ENCODE measurements around the gene TGIF1.
A peak's percentile ranks its signal among the peaks of the same experiment; 100 is the strongest.
"Not testable (repeated sequence)": the region's sequence is repeated elsewhere in the genome, so short reads cannot be mapped to it uniquely, and the experiment has no call there.

The TGIF1 gene

DNA sequence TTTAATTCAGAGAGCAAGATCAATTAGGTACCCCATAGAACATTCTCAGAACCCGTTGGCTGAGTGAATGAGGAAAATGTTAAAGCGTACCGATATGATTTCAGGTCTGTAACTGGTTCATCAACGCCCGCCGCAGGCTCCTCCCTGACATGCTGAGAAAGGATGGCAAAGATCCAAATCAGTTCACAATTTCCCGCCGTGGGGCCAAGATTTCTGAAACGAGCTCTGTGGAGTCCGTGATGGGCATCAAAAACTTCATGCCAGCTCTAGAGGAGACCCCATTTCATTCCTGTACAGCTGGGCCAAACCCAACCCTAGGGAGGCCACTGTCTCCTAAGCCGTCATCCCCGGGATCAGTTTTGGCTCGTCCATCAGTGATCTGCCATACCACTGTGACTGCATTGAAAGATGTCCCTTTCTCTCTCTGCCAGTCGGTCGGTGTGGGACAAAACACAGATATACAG, 7.3 kb downstream of the TGIF1 start:
- DNase-seq, result no peak

DNA sequence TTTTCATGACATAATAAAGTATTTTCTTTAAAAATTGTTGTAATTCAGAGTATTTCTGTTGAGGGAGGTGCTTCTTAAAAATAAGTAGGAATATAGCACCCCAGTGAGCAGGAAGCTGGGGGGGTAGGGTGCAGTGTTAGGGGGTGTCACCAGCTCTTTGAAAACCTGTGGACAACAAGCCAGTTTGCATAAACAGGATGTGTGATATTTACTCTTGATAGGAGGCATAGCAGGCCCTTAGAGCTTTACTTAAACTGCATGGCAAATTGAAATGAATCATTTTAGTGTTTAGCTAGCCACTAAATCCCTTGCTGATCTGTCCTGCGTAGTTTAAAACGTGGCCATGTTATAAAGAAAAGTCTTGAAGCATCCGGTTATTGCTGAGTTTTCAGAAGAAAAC, 8.4 kb downstream of the TGIF1 start:
- no peak for DNase-seq

DNA sequence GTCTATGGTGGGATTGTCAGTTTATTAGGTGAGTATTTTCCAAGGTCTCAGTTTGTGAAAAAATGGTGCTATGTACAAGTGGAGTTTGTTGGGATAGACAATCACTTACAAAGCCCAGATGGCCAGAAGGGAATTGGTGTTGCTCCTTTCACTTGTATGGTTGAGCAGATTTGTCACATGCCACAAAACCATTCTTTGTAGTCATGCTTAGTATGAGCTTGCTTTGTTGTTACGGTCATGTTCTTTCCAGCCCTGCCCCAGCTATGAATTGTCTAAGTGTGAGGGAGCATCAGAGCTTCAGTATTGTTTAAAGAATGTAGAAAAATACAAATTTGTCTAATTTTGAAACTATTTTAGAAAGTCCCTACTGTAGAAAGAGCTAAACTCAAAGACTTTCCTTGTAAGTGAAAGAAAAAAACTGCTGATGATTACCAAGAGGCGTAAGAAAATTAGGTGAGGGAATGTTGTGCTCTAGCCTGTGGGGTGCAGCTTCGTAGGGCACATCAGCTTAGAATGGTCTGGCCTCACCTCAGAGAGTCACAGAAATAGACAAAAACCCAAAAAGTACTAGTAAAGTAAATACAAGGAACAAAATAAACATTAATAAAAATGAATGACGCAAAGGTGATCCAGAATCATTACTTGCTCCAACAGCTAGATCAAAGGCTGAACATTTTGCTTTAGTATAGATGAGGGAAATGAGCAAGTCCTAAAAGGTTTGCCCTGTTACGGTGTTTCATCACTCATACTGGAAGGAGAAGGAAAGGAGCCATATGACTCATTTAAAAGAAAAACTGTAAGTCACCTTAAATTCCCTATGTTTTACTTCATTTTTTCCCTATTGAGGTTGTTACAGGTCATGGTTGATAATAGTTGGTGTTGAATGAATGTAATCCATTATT, 9.2 kb downstream of the TGIF1 start:
- DNase-seq, result no peak

DNA sequence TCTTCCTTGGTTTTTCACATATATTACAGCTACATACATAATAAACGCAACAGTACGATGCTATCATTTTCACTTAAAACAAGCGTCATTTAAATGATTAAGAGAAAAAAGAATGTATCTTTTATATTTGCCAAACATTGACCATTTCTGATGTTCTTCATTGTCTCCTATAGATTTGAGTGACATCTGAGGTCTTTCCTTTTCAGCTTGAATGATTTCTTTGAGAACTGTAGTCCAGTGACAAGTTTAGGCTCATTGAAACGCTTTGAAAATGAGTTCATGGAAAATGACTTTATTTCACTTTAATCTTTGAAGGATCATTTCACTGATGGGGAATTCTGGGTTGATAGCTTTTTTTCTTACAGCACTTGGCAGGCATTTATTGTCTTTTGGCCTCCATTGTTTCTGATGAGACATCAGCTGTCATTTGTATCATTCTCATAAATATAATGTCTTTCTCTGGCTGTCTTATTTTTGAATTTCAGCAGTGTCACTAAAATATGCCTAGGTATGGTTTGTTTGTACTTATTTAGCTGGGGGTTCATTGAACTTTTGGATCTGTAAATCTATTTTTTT, 10.9 kb downstream of the TGIF1 start:
- no peak for DNase-seq

DNA sequence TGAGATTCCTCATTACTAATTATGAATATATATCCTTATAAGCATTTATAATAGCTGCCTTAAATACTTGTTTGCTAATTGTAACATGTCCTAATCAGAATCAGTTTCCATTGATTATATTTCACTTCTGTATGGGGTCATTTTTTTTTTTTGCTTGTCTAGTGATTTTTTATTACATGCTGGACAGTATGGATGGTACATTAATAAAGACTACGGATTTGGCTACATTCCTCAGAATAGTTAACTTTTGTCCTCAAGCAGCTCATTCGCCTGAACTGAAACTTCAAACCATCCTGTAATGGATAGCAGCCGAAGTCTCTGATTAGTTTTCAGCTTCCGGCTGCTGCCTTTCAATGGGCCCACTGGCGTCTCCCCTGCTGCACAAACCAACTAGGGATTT, 11.7 kb downstream of the TGIF1 start:
- no peak for DNase-seq

DNA sequence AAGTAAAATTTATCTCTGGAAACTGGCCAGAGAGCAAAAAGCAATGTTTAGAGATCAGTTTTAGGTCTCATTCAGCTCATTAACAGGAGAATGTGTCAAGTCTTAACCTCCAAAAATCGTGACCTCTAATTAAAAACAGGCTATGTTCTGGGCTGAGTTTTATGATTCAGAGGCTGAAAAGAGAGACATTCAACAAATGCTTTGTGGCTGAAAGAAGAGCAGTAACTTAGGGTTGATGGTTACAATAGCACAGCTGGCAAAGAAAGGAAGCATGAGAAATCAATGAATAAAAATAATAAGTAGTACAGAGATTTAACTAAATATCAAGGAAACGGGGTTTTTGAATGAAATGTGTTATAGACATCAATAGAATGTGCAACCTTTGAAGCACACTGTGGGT, 13.1 kb downstream of the TGIF1 start:
- DNase-seq, result no peak

DNA sequence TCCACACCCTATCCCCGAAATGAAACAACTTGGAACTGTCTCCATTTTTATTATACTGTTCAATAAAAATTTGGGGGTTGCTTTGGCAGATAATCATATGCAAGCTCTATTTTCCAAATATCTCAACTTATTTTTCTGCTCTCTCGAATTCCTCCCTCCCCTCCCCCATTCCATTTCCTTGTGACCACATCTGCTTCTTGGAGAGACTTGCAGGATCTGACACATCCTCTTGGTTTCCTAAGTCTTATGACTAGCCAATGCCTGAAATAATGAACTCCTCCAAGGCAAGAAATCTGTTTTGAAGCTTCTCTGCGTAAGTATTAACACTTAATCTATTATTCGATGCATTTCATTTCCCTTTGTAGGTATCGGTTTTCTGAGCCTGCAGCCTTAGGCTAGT, 16.1 kb downstream of the TGIF1 start:
- no peak for DNase-seq

DNA sequence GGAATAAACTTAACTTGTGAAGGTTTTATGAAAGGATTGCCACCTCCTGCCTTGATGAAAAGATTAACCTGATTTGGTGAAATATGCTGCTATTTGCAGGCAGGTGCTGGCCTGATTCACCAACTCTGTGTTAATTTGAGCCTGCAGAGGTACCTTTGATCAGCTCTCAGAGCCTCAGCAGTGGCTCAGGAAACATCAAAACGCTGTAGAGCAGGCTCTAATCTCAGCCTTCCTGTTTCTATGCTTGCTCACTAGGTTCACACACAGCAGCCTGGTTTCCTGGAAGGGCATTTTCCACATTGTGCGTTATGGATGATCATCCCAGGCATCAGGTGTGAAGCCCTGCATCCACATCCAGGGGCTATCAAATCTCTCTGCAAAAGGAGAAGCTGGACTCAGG, 16.9 kb downstream of the TGIF1 start:
- no peak for DNase-seq

DNA sequence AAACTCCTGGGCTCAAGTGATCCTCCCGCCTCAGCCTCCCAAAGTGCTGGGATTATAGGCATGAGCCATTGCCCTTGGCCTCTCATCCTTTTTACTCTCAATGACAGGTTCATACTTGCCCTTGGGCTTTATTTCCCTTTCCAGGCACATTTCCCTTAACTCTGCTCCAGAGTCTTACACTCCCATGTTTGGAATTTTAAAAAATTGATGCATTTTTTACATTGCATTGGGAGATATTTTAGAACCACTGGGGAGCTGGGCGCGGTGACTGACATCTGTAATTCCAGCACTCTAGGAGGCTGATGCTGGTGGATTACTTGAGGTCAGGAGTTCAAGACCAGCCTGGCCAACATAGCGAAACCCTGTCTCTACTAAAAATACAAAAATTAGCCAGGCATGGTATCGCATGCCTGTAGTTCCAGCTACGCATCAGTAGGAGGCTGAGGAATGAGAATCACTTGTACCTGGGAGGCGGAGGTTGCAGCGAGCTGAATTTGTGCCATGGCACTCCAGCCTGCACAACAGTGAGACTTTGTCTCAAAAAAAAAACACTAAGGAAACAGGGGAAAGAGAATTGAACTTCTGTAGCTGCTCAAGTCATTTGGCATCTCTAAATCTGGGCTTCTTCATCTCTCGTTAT, 18.2 kb downstream of the TGIF1 start:
- DNase-seq, result no peak

DNA sequence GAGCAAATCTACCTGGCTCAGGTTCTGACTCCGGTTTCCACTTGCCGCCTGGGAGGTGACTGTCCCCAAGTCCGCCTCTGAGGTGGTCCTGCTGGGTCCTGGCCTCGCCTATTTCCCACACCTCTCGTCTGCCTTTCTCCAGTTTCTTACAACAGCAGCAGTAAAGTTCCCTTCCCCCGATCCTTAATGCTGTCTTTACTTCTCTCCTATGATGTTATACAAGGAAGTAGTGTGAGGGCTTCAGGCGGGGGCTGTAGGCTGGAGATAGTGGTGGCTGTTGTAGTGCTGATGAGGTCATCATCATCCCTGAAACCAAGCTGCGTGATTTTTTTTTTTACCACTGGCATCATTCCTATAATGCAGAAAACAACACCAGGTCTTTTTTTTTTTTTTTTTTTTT, 18.9 kb downstream of the TGIF1 start:
- no peak for DNase-seq

DNA sequence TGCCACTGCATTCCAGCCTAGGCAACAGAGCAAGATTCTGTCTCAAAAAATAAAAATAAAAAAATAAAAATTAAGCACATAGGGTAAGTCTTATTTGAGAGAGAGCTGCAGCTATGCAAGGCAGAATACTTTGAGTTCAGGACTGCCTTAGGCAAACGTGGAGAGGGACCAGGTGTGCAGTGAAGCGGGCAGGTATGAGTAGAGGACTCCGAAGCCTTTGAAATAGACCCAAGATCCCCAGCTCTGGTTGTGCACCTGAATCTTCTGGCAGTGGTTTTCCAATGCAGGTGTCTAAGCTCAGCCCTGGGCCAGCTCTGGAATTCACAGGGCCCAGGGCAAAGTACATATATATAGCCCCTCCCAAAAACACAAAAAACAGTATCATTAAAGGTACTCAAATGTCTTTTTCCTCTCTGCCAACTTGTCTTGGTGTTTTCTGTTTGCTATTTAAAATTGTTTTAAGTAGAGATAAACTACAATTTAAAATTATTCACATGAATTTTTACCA, 21.2 kb downstream of the TGIF1 start:
- no peak for DNase-seq

DNA sequence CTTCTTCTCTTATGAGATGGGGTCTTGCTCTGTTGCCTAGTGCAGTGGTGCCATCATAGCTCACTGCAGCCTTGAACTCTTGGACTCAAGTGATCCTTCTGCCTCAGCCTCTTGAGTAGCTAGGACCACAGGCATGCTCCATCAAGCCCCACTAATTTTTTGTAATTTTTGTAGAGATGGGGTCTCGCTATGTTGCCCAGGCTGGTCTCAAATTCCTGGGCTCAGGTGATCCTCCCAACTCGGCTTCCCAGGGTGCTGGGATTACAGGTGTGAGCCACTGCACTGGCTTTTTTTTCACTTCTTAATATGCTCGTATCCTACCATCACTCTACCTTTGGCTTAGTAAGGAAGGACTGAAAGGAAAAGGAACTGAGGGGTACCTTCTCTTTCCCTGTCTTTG, 22.1 kb downstream of the TGIF1 start:
- not testable (repeated sequence) for DNase-seq

DNA sequence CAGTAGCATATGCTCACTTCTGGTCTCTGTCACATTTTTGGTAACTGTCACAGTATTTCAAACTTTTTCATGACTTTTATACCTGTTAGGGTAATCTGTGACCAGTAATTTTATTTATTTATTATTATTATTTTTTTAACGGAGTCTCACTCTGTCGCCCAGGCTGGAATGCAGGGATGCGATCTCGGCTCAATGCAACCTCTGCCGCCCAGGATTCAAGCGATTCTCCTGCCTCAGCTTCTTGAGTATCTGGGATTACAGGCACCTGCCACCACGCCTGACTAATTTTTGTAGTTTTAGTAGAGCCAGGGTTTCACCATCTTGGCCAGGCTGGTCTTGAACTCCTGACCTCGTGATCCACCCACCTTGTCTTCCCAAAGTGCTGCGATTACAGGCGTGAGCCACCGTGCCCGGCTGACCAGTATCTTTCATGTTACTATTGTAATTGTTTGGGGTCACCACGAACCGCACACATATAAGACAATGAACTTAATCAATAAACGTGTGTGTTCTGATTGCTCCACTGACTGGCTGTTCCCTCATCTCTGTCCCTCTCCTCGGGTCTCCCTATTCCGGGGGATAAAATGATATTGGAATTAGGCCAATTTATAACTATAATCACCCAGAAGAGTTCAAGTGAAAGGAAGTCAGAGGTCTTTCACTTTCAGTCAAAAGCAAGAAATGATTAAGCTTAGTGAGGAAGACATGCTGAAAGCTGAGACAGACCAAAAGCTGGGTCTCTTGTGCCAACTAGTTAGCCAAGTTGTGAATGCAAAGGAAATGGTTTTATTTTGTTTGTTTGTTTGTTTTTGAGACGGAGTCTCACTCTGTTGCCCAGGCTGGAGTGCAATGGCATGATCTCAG, 22.9 kb downstream of the TGIF1 start:
- DNase-seq, result no peak

DNA sequence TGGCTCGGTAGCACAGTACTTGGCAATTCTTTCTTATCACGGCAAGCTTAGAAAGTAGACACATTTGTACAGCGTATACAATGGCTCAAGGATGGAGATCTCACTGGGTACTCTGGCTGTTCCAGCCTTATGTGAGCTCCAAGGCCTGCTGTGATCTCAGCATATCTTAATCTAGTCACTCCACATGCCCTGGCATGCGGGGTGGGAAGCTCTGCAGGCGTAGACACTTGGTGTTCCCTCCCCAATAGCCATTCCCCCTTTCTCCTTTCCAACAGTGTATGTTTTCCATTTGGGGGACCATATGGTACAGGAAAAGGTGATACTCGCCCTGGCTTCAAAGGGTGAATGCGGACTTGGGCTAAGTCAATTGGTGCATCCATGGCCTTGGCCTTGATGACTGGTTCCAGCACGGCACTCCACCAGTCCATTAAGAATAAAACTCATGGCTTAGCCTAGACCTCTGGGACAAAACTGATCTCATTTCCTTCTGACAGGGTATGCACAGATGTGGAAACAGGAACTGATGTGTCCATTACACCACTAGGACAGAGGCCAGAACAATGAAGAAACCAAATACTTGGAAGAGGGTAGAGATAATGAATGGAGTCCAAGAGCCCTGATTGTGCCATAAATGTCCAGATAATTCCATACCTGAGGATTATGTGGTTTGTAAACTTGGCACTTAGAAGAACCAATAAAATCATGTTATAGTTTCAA, 28.4 kb downstream of the TGIF1 start:
- no peak for DNase-seq

DNA sequence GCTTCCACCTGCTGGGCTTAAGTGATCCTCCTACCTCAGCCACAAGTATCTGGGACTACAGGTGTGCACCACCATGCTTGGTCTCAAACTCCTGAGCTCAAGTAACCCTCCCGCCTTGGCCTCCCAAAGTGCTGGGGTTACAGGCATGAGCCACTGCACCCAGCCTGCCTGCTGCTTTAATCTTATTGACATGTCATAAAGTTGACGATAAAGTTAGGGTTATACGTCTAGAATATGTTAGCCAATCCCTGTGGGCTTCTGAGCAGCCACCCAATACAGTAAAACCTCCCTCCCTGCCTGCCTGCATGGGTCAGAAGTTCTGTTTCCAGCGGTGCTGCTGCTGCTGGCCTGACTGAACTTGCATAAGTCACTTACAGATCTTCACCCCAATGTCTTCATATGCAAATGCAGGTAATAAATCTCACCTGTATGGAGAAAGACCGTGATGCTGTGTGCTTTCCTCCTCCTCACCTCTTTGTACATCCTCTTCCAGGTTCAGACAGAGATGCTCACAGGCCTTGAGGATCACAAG, 30.1 kb downstream of the TGIF1 start:
- no peak for DNase-seq

DNA sequence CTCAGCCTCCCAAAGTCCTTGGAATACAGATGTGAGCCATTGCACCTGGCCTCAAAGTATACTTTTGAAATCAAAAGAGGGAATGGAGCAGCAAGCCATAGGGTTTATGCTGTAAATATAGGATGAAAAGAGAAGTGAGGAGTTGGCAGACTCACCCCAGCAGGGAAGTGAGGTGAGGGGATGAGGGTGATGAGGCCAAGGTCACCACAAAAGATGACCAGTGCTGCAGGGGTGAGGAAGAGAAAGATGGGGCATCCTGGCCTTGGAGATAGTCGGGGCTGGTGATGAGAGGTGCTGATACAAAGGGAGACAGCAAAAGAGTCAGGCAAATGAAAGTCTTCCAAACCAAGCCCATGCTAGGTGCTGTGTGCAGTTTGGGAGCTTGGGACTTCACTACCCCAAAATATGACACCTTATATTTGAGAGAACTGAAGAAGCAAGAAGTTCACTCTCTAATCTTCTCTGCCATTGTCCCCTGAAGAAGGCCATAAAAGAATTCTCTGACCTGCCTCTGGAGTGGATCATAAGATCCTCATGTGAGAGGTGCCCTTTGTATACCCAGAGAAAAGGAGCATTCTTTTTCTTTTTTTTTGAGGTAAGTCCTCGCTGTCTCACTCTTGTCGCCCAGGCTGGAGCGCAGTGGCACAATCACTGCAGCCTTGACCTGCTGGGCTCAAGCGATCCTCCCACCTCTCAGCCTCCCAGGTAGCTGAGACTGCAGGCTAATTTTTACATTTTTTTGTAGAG, 31.0 kb downstream of the TGIF1 start:
- DNase-seq, result no peak

DNA sequence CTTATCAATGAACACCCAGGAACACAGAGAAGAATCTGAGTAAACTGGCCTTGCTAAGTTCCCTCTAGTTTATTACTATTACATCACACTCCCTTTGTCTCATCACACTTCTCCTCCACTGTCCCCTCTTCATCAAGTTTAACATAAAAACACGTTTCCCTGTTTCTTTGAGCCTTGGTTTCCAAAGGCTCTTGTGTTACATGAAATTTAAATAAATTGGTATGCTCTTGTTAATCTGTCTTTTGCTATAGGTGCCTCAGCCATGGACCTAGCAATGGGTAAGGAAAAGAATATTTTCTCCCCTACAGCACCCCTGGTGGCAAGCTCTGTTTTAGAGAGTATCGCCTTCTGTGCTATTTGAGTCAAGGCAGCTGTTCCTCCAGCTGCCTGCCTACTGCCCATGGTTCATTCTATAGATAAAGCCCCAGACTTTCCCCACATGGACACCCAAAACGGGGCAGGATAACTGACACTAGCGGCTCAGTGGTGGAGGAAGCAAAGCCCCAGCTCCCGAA, 31.8 kb downstream of the TGIF1 start:
- peak; percentile 15 for DNase-seq

DNA sequence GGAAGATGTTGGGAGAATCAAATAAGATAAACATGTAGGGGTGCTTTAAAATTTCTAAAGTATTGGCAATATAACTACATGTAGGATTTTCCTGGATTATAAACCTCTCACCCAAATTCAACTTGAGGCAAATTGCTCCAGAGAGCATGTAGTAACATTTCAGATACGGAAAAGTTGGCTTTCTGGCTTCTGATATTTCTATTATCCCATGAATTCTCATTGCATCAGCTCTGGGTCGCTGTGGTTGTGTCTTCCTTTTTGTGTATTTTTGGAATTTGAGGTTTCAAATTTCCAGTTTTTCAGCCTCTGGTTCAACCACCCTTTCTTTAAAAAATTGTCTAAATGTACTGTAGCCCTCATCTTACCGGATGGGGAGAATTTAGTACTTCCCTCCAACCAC, 32.3 kb downstream of the TGIF1 start:
- no peak for DNase-seq

DNA sequence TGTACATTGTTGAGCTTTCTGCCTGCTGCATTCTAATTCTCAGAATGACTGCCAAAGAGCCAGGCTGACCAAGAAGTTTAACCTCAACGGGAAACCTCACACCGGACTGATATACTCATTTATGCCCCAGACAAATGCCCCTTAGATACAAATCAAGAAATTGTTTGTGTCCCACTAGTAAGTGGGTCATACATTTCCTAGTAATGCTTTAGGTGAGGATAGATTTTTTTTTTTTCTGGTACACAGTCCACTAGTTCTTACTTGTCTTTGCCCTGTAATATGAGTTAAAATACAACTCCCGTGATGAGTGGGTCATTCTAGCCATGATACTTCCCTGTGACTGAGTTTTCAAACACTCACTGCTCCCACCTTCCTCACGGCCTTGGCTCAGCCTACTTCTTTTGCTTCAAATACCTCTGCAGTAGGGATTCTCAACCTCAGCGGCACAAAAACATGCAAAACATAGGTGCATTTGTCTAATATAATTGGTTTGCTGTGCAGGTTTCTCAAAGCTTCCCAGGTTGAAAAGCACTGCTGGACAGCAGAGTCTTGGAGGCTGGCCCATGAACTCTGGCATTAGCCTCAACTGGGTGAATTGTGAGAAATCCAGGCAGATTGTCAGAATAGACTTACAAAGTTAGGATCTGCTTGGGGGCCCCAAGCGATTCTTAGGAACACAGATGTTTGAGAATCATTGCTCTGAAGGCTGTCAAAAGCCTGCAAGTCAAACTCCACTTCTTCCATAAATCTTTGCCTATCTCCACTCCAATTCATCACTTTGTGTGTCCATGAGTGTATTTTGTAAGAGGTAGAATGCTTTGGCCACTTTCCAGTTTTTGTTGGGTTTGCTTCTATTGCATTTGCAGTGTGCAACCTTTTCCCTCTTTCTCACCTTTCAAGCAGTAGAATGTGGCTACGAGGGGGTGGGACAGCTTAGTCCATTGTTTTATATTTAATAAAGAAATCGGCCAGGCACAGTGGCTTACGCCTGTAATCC, 35.5 kb downstream of the TGIF1 start:
- no peak for DNase-seq

DNA sequence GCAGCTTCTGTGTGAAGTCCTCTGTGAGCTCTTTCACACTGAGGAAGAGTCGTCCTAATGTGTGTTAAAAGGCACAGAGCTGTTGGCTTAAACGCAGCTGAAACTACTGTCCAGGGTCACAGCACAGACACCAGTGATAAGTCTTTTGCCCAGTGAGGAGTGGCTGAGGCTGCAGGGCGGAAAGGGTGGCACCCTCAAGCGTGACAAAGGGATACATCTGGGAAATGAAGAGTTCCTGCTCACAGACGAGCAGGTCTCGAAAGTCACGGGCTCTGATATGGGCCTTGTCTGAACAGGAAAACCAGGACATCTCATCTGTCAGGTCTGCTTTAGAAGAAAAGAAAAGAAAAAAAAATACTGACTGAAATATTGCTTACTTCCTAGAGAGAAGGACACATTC, 36.5 kb downstream of the TGIF1 start:
- no peak for DNase-seq

Data from NCI-H1694 treated with DMSO at 0.1 percent for 48 hours (cell line).